Neuronal stem cell (in vitro differentiated cells): ENCODE data around the gene TXNDC9.

Experiments used
- DNase-seq: peaks from one replicate; pipeline ENCODE4 v3.0.0-alpha.2; 2013; ENCODE audit warnings: low spot score
- H2AFZ ChIP-seq: one replicate; pipeline ENCODE4 v1.6.1; 2013; ENCODE audit warnings: mild to moderate bottlenecking, low read length, inconsistent platforms
- H2AK5ac ChIP-seq: 2 replicates; pipeline ENCODE4 v1.6.1; 2013; ENCODE audit warnings: low read depth, mild to moderate bottlenecking, inconsistent platforms, low read length, moderate library complexity, mixed read lengths
- H2BK120ac ChIP-seq: 2 replicates; pipeline ENCODE4 v1.6.1; 2013; ENCODE audit warnings: low read depth, mild to moderate bottlenecking, inconsistent platforms, low read length, moderate library complexity, mixed read lengths
- H2BK12ac ChIP-seq: one replicate; pipeline ENCODE4 v1.6.1; 2013; ENCODE audit warnings: low read length, inconsistent platforms
- H2BK15ac ChIP-seq: 2 replicates; pipeline ENCODE4 v1.6.1; 2013; ENCODE audit warnings: mild to moderate bottlenecking, low read length, inconsistent platforms, mixed read lengths
- H2BK5ac ChIP-seq: one replicate; pipeline ENCODE4 v1.6.1; 2013; ENCODE audit warnings: inconsistent platforms, mild to moderate bottlenecking, low read length, moderate library complexity
- H3K14ac ChIP-seq: one replicate; pipeline ENCODE4 v1.6.1; 2013; ENCODE audit warnings: low read length, inconsistent platforms
- H3K18ac ChIP-seq: 2 replicates; pipeline ENCODE4 v1.6.1; 2013; ENCODE audit warnings: low read length, inconsistent platforms
- H3K23ac ChIP-seq: 2 replicates; pipeline ENCODE4 v1.6.1; 2013; ENCODE audit warnings: low read depth, mild to moderate bottlenecking, mixed read lengths, low read length, inconsistent platforms; ENCODE audit not compliant: poor library complexity
- H3K27ac ChIP-seq: replicated peaks from 3 replicates; pipeline ENCODE4 v1.5.1; 2013; ENCODE audit warnings: low read length, inconsistent platforms
- H3K27me3 ChIP-seq, 3 experiments: 2 replicates each; pipeline ENCODE4 v1.6.1; 2013; ENCODE audit warnings: low read length in 3 of 3, mild to moderate bottlenecking in 2 of 3, inconsistent platforms in 1 of 3, low read depth in 1 of 3, mixed read lengths in 1 of 3, moderate library complexity in 1 of 3; ENCODE audit not compliant: control insufficient read depth in 3 of 3, insufficient read depth in 3 of 3
- H3K36me3 ChIP-seq, 2 donors: replicated peaks in 1 of 2; 2 replicates each; pipeline ENCODE4 v1.6.1; 2013; ENCODE audit warnings: low read length in 2 of 2; ENCODE audit not compliant: control insufficient read depth in 2 of 2, insufficient read depth in 2 of 2
- H3K4ac ChIP-seq: 2 replicates; pipeline ENCODE4 v1.6.1; 2013; ENCODE audit warnings: inconsistent platforms, mild to moderate bottlenecking, low read length, moderate library complexity
- H3K4me1 ChIP-seq, 2 donors: 1 replicate in 1 of 2; 2 replicates in 1 of 2; pipeline ENCODE4 v1.6.1; 2013; ENCODE audit warnings: low read length in 2 of 2, low read depth in 1 of 2; ENCODE audit not compliant: control insufficient read depth in 2 of 2, insufficient read depth in 1 of 2
- H3K4me2 ChIP-seq: one replicate; pipeline ENCODE4 v1.6.1; 2013; ENCODE audit warnings: mild to moderate bottlenecking, low read length, inconsistent platforms; ENCODE audit not compliant: insufficient read depth, poor library complexity, severe bottlenecking
- H3K4me3 ChIP-seq, 2 donors: 2 replicates each; pipeline ENCODE4 v1.5.1; 2013; ENCODE audit warnings: low read length in 2 of 2, mild to moderate bottlenecking in 2 of 2, inconsistent platforms in 1 of 2, moderate library complexity in 1 of 2
- H3K79me1 ChIP-seq: one replicate; pipeline ENCODE4 v1.6.1; 2013; ENCODE audit warnings: low read depth, mild to moderate bottlenecking, inconsistent platforms, low read length, moderate library complexity
- H3K9ac ChIP-seq: one replicate; pipeline ENCODE4 v1.6.1; 2013; ENCODE audit warnings: mild to moderate bottlenecking, low read depth, low read length, inconsistent platforms; ENCODE audit not compliant: poor library complexity
- H3K9me3 ChIP-seq, 2 donors: replicated peaks in 1 of 2; 2 replicates each; pipeline versions ENCODE3 to v1.6.1; 2013; ENCODE audit warnings: low read length in 2 of 2, mild to moderate bottlenecking in 2 of 2, inconsistent platforms in 1 of 2, low read depth in 1 of 2, mixed read lengths in 1 of 2, moderate library complexity in 1 of 2; ENCODE audit not compliant: control insufficient read depth in 2 of 2, insufficient read depth in 1 of 2
- H4K8ac ChIP-seq: one replicate; pipeline ENCODE4 v1.6.1; 2013; ENCODE audit warnings: low read depth, mild to moderate bottlenecking, inconsistent platforms, low read length, moderate library complexity
- H4K91ac ChIP-seq: one replicate; pipeline ENCODE4 v1.6.1; 2013; ENCODE audit warnings: low read length, low read depth, mild to moderate bottlenecking, inconsistent platforms; ENCODE audit not compliant: poor library complexity
- WGBS, 2 donors: extraction: QIAGEN DNeasy Blood & Tissue Kit; methylation state at CpG; one replicate each; pipeline ENCODE4 v1.1.7; 2013; ENCODE audit warnings: missing lambda C conversion rate in 2 of 2, mixed read lengths in 1 of 2; ENCODE audit not compliant: insufficient read length in 2 of 2, insufficient replicate concordance in 1 of 2; ENCODE audit errors: extremely low coverage in 2 of 2; 5-methylcytosine and 5-hydroxymethylcytosine counted together

The TXNDC9 gene

GRCh38 chr2:99275882-99276281 lies 60.3 kb downstream of the TXNDC9 start:
- Histone ChIP-seq H2BK15ac (no peak overlapping the region), H3K14ac (no peak overlapping the region), H4K8ac (no peak overlapping the region), H3K23ac (no peak overlapping the region), H2BK120ac (no peak overlapping the region), H3K36me3 (no peaks in the 10 kb centered on the region), H3K27ac (no peak overlapping the region), H3K79me1 (no peaks in the 10 kb centered on the region), H3K9ac (no peak overlapping the region), H3K9me3 (peaks cover 3 to 9% of the 10 kb centered on the region in 2 donors), H2BK12ac (no peak overlapping the region), H3K4me3 (no peak overlapping the region), H3K4me1 (no peaks in the 10 kb centered on the region), H3K27me3 (no peaks in the 10 kb centered on the region), H2BK5ac (no peak overlapping the region), H3K18ac (no peak overlapping the region), H3K4me2 (no peak overlapping the region), H2AFZ (no peak overlapping the region), H4K91ac (no peak overlapping the region), H3K4ac (no peak overlapping the region), H2AK5ac (no peak overlapping the region)
- DNase-seq: no peak
- no CpG with 5 or more reads among the region's 7 CpGs for WGBS, 2 donors
